K562 (cell line): ENCODE data around the gene ABLIM1. TPM values are rescaled to one million over a fixed set of nuclear protein-coding genes. Genes with fewer than 3 reads are reported as not detected.

ENCODE experiments used
- ATAC-seq: fragments of 200-7000 bp; cut with Tn5 transposase; 3 replicates; pipeline ENCODE4 v1.9.1; 2020; ENCODE audit warnings: moderate library complexity
- BruUV-seq: library from RNA; stranded (reverse); fragments of 400-500 nt; replicated peaks from 2 replicates; lab custom pipeline; 2021; lab: Mats Ljungman, UMichigan
- CTCF ChIA-PET: fragments of 300-600 bp; formaldehyde crosslinking; extraction: SDS; loops from one replicate; lab custom pipeline; 2021; ENCODE audit warnings: low intra/inter-chr PET ratio; lab: Yijun Ruan, JAX
- POLR2A ChIA-PET: fragments of 300-600, 350-650 bp; sonication (Branson Sonifier 250); formaldehyde crosslinking; extraction: SDS; loops from one replicate; lab custom pipeline; 2021; ENCODE audit warnings: antibody characterized with exemption, inconsistent platforms; lab: Yijun Ruan, JAX
- DNase-seq, 4 experiments: peaks; one replicate each; pipeline versions ENCODE4 v3.0.0 to v3.0.0-alpha.2; 2011 to 2018; ENCODE audit warnings: low spot score in 3 of 4, mixed read lengths in 3 of 4; ENCODE audit errors: extremely low read depth in 1 of 4
- FAIRE-seq: peaks from 2 replicates; lab custom pipeline; 2011; peaks lifted over from hg19 to GRCh38; lab: Jason Lieb, UNC
- H2AFZ ChIP-seq: 2 replicates; pipeline ENCODE4 v1.6.0; 2011; ENCODE audit warnings: low read depth, low read length, control low read depth, inconsistent platforms
- H3K27ac ChIP-seq: fragments of 200-600 bp; 3 replicates; pipeline ENCODE4 v1.8.0; 2011; ENCODE audit warnings: low read depth, mild to moderate bottlenecking, control low read depth, inconsistent platforms, low read length, moderate library complexity, mixed read lengths; ENCODE audit errors: extremely low read depth
- H3K27me3 ChIP-seq, 2 experiments: fragments of 300-600 bp in 1 of 2; 2 replicates in 1 of 2; 3 replicates in 1 of 2; pipeline versions ENCODE4 v1.6.0 to v1.8.0; 2011; ENCODE audit warnings: inconsistent platforms in 2 of 2, low read length in 2 of 2, mild to moderate bottlenecking in 1 of 2, mixed read lengths in 1 of 2, moderate library complexity in 1 of 2; ENCODE audit not compliant: control insufficient read depth in 2 of 2, insufficient read depth in 2 of 2
- H3K36me3 ChIP-seq: fragments of 300-600 bp; 3 replicates; pipeline ENCODE4 v1.8.0; 2011; ENCODE audit warnings: mild to moderate bottlenecking, low read length, inconsistent platforms; ENCODE audit not compliant: control insufficient read depth, insufficient read depth
- H3K4me1 ChIP-seq, 2 experiments: fragments of 200-600 bp in 1 of 2; replicated peaks in 1 of 2; 2 replicates in 1 of 2; 3 replicates in 1 of 2; pipeline versions ENCODE4 v1.5.1 to v1.8.0; 2011; ENCODE audit warnings: inconsistent platforms in 2 of 2, low read length in 2 of 2, mild to moderate bottlenecking in 1 of 2, mixed read lengths in 1 of 2, moderate library complexity in 1 of 2; ENCODE audit not compliant: control insufficient read depth in 2 of 2, insufficient read depth in 2 of 2
- H3K4me2 ChIP-seq: 2 replicates; pipeline ENCODE4 v1.6.1; 2011; ENCODE audit warnings: low read length, control low read depth, inconsistent platforms, mixed read lengths; ENCODE audit not compliant: insufficient read depth
- H3K4me3 ChIP-seq: fragments of 200-600 bp; sonication (generic), shearing (Covaris generic); 2 replicates; pipeline ENCODE4 v1.5.1; 2016; ENCODE audit warnings: control low read depth, inconsistent platforms
- H3K79me2 ChIP-seq: fragments of 200-600 bp; 3 replicates; pipeline ENCODE4 v1.8.0; 2011; ENCODE audit warnings: low read length, inconsistent platforms; ENCODE audit not compliant: control insufficient read depth, insufficient read depth
- H3K9ac ChIP-seq, 2 experiments: 2 replicates each; pipeline versions ENCODE4 v1.6.0 to v1.6.1; 2011; ENCODE audit warnings: low read depth in 2 of 2, low read length in 2 of 2, control low read depth in 1 of 2, inconsistent platforms in 1 of 2, mild to moderate bottlenecking in 1 of 2, mixed read lengths in 1 of 2; ENCODE audit not compliant: insufficient read depth in 1 of 2
- H3K9me1 ChIP-seq: one replicate; pipeline ENCODE4 v1.6.0; 2011; ENCODE audit warnings: inconsistent platforms, mild to moderate bottlenecking, low read length, moderate library complexity; ENCODE audit not compliant: control insufficient read depth, insufficient read depth
- H3K9me3 ChIP-seq: replicated peaks from 2 replicates; pipeline ENCODE4 v1.5.1; 2011; ENCODE audit warnings: low read depth, low read length, inconsistent platforms; ENCODE audit not compliant: control insufficient read depth, insufficient read depth
- H4K20me1 ChIP-seq: replicated peaks from 2 replicates; pipeline ENCODE4 v1.6.1; 2011; ENCODE audit warnings: low read length, inconsistent platforms, mixed read lengths; ENCODE audit not compliant: control insufficient read depth, insufficient read depth
- GTF2F1 ChIP-seq: IDR thresholded peaks from 2 replicates; pipeline ENCODE4 v1.6.1; 2011; ENCODE audit warnings: low read depth, low read length, improper control_type of control experiment
- MAFF ChIP-seq: IDR thresholded peaks from 2 replicates; pipeline ENCODE4 v1.6.1; 2012; ENCODE audit warnings: low read length, improper control_type of control experiment
- POLR2AphosphoS5 ChIP-seq: IDR thresholded peaks from 2 replicates; pipeline ENCODE4 v1.6.1; 2011; ENCODE audit warnings: mild to moderate bottlenecking, low read depth, low read length, moderate library complexity; ENCODE audit not compliant: control insufficient read depth, insufficient read depth
- RB1 ChIP-seq: fragments of 450-650 bp; IDR thresholded peaks from 2 replicates; pipeline ENCODE4 v1.6.1; 2017; ENCODE audit warnings: low read depth, mild to moderate bottlenecking
- SMARCA5 ChIP-seq: fragments of 450-650 bp; IDR thresholded peaks from 2 replicates; pipeline ENCODE4 v1.6.1; 2016
- SNIP1 ChIP-seq: fragments of 450-650 bp; IDR thresholded peaks from 2 replicates; pipeline ENCODE4 v1.7.1; 2017; ENCODE audit warnings: low read depth, mild to moderate bottlenecking
- SREBF1 ChIP-seq: fragments of 150-350 bp; IDR thresholded peaks from 2 replicates; pipeline ENCODE4 v1.6.1; 2014; ENCODE audit warnings: antibody characterized with exemption, low read depth, low read length, borderline replicate concordance
- TOE1 ChIP-seq, 2 experiments: fragments of 450-650 bp in 1 of 2; sonication (generic) in 1 of 2; formaldehyde crosslinking in 1 of 2; IDR thresholded peaks; 2 replicates each; pipeline versions ENCODE4 v1.7.1 to v1.8.0; 2016 to 2022; ENCODE audit warnings: borderline replicate concordance in 2 of 2, mild to moderate bottlenecking in 2 of 2, antibody characterized with exemption in 1 of 2, inconsistent platforms in 1 of 2, low read depth in 1 of 2, missing genetic modification reagents in 1 of 2, moderate library complexity in 1 of 2
- ZNF140 ChIP-seq: fragments of 250-450 bp; sonication (Bioruptor Pico); IDR thresholded peaks from 2 replicates; pipeline ENCODE4 v1.8.0; 2021; ENCODE audit warnings: moderate library complexity, mild to moderate bottlenecking, inconsistent platforms
- WGBS: fragments of 100-300 bp; shearing (Covaris generic); methylation state at CpG from one replicate; pipeline ENCODE4 v1.1.6; 2016; ENCODE audit warnings: low coverage, mixed read lengths; ENCODE audit not compliant: insufficient coverage; ENCODE audit errors: missing lambda C conversion rate; 5-methylcytosine and 5-hydroxymethylcytosine counted together
- in situ Hi-C: fragments of 300-500 bp; cut with MboI; formaldehyde crosslinking; loops from 4 replicates; pipeline ENCODE4 v1.15.0; 2018; ENCODE audit warnings: inconsistent platforms, mixed read lengths
- intact Hi-C: fragments of 100-400 bp; cut with micrococcal nuclease; formaldehyde crosslinking; loops from 2 replicates; pipeline ENCODE4 v1.14.2; 2022
- polyA plus RNA-seq, 8 experiments: library from polyadenylated mRNA; depleted of rRNA in 4 of 8; stranded (reverse) in 5 of 8; unstranded in 3 of 8; fragments of >200 nt; fragmentation: Nextera tagmentation in 2 of 8; fragmentation: Illumina TruSeq in 1 of 8; extraction: Ambion mirVana in 2 of 8; extraction: Trizol in 1 of 8; gene quantifications; 2 replicates each; pipeline versions ENCODE4 v1.2.1 to v1.2.3, GENCODE V29; 2011 to 2014; ENCODE audit warnings: inconsistent platforms in 1 of 8, missing spikeins in 1 of 8
- total RNA-seq, 7 experiments: library from RNA; depleted of rRNA in 6 of 7; stranded (reverse); fragments of >200 nt in 6 of 7; fragmentation: Illumina TruSeq in 2 of 7; extraction: Trizol in 2 of 7; gene quantifications; 2 replicates each; pipeline versions ENCODE4 v1.2.1 to v1.2.3, GENCODE V29; 2011 to 2021; ENCODE audit warnings: low replicate concordance in 1 of 7
- TF ChIP-seq, protein P1 (sequence below): sonication (generic); formaldehyde crosslinking; IDR thresholded peaks from 2 replicates; pipeline ENCODE4 v1.8.0; 2023; ENCODE audit warnings: mild to moderate bottlenecking, missing genetic modification reagents
- TF ChIP-seq, protein P2 (sequence below): fragments of 250-450 bp; sonication (Bioruptor Pico); IDR thresholded peaks from 2 replicates; pipeline ENCODE4 v1.4.0; 2020; ENCODE audit warnings: mild to moderate bottlenecking, moderate library complexity
- TF ChIP-seq, protein P3 (sequence below): fragments of 450-650 bp; IDR thresholded peaks from 2 replicates; pipeline ENCODE4 v1.6.1; 2016
- TF ChIP-seq, protein P4 (sequence below): fragments of 450-650 bp; IDR thresholded peaks from 2 replicates; pipeline ENCODE4 v1.7.1; 2018; ENCODE audit warnings: mild to moderate bottlenecking, low read depth; ENCODE audit not compliant: partially characterized antibody

The ABLIM1 gene
- total and polyA plus RNA-seq, 9 of the 15 experiments (the other 6 are each of a cell fraction or from before 2014, with no cell fraction given), result 0.07 to 0.49 (median 0.14) TPM; not detected in 6

DNA sequence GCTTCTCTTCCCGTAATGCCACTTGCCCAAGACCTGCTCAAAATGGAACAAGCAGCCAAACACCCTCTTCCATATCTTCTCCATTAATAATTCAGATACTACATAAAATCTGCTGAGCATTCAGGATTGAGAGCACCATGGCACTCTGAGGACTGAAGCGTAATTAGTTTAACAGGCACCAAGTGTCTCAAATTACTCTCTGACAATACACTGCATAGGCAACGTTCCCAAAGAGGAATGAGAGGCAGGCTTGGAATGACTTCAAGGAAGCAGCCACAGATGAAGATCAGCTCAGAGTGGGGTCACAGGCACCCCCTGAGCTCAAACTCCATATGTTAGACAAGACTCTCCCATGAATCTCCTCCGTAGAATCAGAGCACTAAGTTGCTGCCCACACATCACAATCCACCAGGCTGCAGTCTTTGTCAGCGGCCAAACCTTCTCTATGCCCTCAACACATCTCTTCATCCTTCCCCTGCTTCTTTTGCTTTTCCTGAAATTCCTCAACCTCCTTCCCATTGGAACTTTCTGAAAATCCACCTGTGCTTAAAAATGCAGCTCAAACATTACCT, 4.7 kb upstream of the ABLIM1 start:
- CTCF ChIA-PET, result no interaction called here
- Histone ChIP-seq H3K27ac (no peak overlapping the region), H3K4me3 (no peak overlapping the region), H3K9me1 (no peaks in the 10 kb centered on the region), H3K36me3 (no peaks in the 10 kb centered on the region), H3K9me3 (no peaks in the 10 kb centered on the region), H3K9ac (no peak overlapping the region), H2AFZ (no peak overlapping the region), H3K4me2 (no peak overlapping the region), H3K4me1 (no peaks in the 10 kb centered on the region), H3K27me3 (no peaks in the 10 kb centered on the region), H3K79me2 (no peaks in the 10 kb centered on the region), H4K20me1 (no peaks in the 10 kb centered on the region)
- FAIRE-seq (no peak), DNase-seq (no peak), ATAC-seq (no peak)
- POLR2A ChIA-PET, result no interaction called here
- WGBS, result 1% methylated on average over 5 of the region's 5 CpGs
- no TSS peak for BruUV-seq
- intact Hi-C loops, result no loop called here
- in situ Hi-C loops, result no loop called here
- TF ChIP-seq, protein P1, sequence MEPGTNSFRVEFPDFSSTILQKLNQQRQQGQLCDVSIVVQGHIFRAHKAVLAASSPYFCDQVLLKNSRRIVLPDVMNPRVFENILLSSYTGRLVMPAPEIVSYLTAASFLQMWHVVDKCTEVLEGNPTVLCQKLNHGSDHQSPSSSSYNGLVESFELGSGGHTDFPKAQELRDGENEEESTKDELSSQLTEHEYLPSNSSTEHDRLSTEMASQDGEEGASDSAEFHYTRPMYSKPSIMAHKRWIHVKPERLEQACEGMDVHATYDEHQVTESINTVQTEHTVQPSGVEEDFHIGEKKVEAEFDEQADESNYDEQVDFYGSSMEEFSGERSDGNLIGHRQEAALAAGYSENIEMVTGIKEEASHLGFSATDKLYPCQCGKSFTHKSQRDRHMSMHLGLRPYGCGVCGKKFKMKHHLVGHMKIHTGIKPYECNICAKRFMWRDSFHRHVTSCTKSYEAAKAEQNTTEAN, result no peak
- no peak for TF ChIP-seq TOE1 (IDR thresholded peaks at IDR 0.05; ENCODE audit: borderline replicate concordance)
- TF ChIP-seq TOE1 (CRISPR knock-in tag; IDR thresholded peaks at IDR 0.05; ENCODE audit: borderline replicate concordance, low read depth), result no peak
- TF ChIP-seq SREBF1, result no peak
- TF ChIP-seq SNIP1, result no peak
- no peak for TF ChIP-seq GTF2F1
- TF ChIP-seq POLR2AphosphoS5, result no peak
- TF ChIP-seq SMARCA5, result no peak
- TF ChIP-seq MAFF, result no peak
- TF ChIP-seq, protein P2, sequence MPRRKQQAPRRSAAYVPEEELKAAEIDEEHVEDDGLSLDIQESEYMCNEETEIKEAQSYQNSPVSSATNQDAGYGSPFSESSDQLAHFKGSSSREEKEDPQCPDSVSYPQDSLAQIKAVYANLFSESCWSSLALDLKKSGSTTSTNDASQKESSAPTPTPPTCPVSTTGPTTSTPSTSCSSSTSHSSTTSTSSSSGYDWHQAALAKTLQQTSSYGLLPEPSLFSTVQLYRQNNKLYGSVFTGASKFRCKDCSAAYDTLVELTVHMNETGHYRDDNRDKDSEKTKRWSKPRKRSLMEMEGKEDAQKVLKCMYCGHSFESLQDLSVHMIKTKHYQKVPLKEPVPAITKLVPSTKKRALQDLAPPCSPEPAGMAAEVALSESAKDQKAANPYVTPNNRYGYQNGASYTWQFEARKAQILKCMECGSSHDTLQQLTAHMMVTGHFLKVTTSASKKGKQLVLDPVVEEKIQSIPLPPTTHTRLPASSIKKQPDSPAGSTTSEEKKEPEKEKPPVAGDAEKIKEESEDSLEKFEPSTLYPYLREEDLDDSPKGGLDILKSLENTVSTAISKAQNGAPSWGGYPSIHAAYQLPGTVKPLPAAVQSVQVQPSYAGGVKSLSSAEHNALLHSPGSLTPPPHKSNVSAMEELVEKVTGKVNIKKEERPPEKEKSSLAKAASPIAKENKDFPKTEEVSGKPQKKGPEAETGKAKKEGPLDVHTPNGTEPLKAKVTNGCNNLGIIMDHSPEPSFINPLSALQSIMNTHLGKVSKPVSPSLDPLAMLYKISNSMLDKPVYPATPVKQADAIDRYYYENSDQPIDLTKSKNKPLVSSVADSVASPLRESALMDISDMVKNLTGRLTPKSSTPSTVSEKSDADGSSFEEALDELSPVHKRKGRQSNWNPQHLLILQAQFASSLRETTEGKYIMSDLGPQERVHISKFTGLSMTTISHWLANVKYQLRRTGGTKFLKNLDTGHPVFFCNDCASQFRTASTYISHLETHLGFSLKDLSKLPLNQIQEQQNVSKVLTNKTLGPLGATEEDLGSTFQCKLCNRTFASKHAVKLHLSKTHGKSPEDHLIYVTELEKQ (CRISPR knock-in tag), result no peak
- TF ChIP-seq, protein P3, sequence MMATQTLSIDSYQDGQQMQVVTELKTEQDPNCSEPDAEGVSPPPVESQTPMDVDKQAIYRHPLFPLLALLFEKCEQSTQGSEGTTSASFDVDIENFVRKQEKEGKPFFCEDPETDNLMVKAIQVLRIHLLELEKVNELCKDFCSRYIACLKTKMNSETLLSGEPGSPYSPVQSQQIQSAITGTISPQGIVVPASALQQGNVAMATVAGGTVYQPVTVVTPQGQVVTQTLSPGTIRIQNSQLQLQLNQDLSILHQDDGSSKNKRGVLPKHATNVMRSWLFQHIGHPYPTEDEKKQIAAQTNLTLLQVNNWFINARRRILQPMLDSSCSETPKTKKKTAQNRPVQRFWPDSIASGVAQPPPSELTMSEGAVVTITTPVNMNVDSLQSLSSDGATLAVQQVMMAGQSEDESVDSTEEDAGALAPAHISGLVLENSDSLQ, result no peak
- TF ChIP-seq, protein P4, sequence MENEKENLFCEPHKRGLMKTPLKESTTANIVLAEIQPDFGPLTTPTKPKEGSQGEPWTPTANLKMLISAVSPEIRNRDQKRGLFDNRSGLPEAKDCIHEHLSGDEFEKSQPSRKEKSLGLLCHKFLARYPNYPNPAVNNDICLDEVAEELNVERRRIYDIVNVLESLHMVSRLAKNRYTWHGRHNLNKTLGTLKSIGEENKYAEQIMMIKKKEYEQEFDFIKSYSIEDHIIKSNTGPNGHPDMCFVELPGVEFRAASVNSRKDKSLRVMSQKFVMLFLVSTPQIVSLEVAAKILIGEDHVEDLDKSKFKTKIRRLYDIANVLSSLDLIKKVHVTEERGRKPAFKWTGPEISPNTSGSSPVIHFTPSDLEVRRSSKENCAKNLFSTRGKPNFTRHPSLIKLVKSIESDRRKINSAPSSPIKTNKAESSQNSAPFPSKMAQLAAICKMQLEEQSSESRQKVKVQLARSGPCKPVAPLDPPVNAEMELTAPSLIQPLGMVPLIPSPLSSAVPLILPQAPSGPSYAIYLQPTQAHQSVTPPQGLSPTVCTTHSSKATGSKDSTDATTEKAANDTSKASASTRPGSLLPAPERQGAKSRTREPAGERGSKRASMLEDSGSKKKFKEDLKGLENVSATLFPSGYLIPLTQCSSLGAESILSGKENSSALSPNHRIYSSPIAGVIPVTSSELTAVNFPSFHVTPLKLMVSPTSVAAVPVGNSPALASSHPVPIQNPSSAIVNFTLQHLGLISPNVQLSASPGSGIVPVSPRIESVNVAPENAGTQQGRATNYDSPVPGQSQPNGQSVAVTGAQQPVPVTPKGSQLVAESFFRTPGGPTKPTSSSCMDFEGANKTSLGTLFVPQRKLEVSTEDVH, result no peak
- no peak for TF ChIP-seq ZNF140
- TF ChIP-seq RB1, result no peak
